ENCODE measurements around the gene SLC30A3.

GRCh38 chr2:27249891-27250651, 12.8 kb downstream of the SLC30A3 start:
- no peak for TF ChIP-seq ZNF3 (CRISPR knock-in tag; IDR thresholded peaks at IDR 0.05)
- TF ChIP-seq PREB (CRISPR knock-in tag; IDR thresholded peaks at IDR 0.05) = no peak
- 0 out of 2 replicates have a peak, but pooled peaks have one; percentile 15 for TF ChIP-seq DPF2 (CRISPR knock-in tag; IDR thresholded peaks at IDR 0.05; ENCODE audit: borderline replicate concordance, low read depth)
